HEK293 (cell line): ENCODE measurements around the gene TSPAN2.

Source experiments
- TF ChIP-seq, protein P1 (sequence below): fragments of 450-650 bp; formaldehyde crosslinking; IDR thresholded peaks from 2 replicates; pipeline ENCODE4 v1.5.1; 2016; ENCODE audit warnings: missing biosample characterization, missing genetic modification characterization
- TF ChIP-seq, protein P2 (sequence below): fragments of 450-650 bp; formaldehyde crosslinking; IDR thresholded peaks from 2 replicates; pipeline ENCODE4 v1.5.1; 2016; ENCODE audit warnings: missing biosample characterization, missing genetic modification characterization

DNA sequence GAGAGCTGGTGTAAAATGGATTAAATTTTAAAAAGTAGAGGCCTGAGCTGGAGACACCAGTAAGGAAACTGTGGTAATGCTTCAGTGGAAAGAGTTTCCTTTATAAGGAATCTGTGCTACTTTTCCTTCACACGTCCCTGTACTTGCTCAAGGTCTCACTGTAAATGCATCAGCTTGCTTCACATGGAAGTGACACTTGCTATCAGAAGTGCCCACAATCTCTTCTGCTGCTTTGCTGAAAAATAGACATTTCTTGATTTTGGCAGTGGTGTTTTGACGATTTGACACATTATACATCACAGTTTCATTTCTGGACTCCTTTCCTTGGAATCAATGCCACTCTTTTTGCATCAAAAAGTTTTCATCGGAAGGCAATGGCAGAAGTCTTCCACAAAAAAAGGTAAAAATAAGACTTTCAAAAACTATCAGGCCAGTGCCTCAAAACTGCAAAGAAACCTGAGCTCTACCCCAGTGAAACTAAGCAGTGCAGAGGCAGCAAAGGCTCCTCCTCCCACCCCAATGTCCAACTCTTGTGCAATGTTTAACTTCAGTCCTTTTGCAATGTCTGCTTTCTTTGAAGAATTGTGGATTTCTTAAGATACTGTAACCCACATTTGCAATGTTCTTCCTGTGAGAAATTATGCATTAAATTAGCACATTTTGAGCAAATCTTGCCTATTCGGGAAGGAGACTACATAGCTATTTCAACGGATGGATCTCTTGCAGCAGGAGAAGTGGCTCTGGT is 18.4 kb upstream of the TSPAN2 start:
- TF ChIP-seq, protein P1, sequence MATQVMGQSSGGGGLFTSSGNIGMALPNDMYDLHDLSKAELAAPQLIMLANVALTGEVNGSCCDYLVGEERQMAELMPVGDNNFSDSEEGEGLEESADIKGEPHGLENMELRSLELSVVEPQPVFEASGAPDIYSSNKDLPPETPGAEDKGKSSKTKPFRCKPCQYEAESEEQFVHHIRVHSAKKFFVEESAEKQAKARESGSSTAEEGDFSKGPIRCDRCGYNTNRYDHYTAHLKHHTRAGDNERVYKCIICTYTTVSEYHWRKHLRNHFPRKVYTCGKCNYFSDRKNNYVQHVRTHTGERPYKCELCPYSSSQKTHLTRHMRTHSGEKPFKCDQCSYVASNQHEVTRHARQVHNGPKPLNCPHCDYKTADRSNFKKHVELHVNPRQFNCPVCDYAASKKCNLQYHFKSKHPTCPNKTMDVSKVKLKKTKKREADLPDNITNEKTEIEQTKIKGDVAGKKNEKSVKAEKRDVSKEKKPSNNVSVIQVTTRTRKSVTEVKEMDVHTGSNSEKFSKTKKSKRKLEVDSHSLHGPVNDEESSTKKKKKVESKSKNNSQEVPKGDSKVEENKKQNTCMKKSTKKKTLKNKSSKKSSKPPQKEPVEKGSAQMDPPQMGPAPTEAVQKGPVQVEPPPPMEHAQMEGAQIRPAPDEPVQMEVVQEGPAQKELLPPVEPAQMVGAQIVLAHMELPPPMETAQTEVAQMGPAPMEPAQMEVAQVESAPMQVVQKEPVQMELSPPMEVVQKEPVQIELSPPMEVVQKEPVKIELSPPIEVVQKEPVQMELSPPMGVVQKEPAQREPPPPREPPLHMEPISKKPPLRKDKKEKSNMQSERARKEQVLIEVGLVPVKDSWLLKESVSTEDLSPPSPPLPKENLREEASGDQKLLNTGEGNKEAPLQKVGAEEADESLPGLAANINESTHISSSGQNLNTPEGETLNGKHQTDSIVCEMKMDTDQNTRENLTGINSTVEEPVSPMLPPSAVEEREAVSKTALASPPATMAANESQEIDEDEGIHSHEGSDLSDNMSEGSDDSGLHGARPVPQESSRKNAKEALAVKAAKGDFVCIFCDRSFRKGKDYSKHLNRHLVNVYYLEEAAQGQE (tag by site-specific recombination): no peak
- TF ChIP-seq, protein P2, sequence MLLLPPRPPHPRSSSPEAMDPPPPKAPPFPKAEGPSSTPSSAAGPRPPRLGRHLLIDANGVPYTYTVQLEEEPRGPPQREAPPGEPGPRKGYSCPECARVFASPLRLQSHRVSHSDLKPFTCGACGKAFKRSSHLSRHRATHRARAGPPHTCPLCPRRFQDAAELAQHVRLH (tag by site-specific recombination): no peak
